ENCODE data around the gene IL19.

The IL19 gene

DNA sequence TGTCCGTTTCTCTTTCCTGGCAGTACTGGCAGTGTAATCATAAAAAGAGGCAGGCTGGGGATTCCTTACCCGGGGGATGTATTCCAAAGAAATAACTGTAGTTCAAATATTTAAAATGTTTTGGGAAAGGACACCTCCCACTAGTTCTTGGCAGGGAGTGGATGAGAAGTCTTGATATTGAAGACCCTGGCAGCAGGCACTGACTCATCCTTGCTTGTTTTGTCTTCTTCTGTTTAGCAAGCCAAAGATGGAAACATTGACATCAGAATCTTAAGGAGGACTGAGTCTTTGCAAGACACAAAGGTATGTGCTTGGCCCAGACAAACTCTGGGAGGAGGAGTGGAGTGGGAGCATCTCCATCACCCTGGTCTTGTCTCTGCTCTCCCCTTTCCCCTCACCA lies 95.5 kb downstream of the IL19 start:
- DNase-seq = no peak

DNA sequence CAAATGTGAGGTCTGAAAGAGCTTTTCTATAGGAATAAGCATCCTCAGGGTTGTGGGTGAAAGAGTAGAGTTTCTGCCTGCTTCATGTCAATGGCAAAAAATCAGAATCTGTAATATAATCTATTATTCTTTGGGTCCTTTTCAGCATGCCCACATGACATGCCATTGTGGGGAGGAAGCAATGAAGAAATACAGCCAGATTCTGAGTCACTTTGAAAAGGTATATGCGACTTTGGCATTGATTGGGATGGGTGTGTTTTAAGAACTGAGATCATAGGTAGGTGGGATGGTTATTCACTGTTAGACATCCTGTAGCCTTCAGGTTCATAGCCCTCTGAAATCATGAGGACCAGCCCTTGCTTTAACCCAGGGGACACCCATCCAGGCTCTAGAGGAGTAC lies 96.7 kb downstream of the IL19 start:
- DNase-seq = no peak

DNA sequence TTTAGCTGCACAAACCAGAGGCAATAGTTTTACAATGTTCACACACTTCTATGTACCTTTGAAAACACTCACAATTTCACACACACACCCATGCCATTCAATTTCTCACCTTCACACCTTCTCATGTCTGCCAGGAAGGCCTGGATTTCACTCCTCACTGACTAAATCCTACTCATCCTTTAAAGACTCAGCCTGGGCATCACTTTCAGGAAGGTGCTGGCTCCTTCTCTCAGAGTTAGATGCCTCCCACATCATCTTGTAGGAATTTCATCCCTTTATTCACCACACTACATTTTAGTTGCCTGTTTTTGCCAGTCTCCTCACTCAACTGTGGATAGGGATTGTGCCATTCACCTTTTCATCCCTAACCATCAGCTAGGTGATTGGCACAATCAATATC lies 97.1 kb downstream of the IL19 start:
- DNase-seq = no peak

DNA sequence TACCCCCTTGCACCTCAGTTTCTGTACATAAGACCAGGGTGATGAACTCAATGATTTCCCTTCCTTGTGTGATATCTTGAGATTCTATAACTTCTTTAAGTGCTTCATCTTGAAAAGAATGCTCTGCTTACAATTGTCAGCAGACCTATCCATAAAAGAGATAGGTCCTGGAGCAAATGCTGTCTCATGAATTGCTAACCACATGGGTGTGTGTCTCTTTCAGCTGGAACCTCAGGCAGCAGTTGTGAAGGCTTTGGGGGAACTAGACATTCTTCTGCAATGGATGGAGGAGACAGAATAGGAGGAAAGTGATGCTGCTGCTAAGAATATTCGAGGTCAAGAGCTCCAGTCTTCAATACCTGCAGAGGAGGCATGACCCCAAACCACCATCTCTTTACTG lies 97.7 kb downstream of the IL19 start:
- no peak for DNase-seq

DNA sequence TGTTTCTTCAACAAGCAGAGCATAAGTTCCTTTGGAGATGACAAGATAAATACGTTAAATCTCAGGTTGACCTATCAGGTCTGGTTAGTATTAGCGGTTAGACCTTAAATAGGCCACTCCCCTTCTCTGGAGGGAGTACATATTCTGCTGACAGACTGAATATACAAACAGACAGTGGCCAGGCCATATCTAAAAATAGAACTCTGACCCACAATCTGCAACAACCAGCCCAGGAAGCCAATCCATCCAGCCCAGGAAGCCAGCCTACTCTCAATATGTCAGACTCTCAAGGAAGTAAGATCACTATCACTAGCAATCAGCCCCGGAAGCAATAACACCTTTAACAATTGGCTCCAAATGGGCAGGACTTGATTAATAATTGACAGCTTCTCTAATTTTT lies 101.6 kb downstream of the IL19 start:
- no peak for DNase-seq

DNA sequence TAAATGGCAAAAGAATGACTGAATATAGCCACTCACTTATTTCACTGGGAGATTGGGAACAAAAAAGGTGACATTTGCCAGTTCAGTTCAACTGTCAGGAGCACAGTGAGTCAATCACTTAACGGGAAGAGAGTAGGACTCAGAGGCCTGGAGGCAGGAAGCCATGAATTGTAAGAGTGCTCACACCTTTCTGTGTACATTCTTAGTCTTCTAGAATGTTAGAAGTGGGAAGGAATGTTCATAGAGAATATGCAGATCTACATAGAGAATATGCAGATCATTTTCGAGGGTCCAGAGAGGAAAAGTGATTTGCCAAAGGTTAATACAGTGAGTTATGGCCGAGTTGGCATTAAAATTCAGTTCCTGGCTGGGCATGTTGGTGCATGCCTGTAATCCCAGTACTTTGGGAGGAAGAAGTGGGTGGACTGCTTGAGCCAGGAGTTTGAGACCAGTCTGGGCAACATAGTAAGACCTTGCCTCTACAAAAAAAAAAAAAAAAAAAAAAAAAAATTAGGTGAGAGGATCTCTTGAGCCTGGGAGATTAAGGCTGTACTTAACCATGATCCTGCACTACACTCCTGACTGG lies 103.1 kb downstream of the IL19 start:
- DNase-seq = no peak

DNA sequence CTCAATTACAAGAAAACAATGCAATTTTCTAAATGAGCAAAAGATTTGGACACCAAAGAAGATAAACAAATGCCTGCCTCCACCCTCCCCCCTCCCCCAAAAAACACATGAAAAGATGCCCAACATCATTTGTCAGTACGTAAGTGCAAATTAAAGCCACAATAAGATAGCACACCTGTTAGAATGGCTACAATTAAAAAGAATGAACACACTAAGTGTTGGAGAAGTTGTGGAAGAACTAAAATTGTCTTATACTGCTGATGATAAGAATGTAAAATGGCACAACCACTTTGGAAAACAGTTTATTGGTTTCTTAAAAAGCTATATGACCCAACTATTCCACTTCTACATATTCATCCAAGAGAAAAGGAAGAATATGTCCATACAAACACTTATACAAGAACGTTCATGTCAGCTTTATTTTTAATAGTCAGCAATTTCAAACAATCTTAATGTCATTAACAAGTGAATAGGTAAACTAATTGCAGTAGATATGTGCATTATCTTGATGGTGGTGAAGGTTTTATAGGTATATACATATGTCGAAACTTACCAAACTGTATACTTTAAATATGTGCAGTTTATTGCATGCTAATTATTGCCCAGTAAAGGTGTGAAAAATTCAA lies 105.3 kb downstream of the IL19 start:
- no peak for DNase-seq

DNA sequence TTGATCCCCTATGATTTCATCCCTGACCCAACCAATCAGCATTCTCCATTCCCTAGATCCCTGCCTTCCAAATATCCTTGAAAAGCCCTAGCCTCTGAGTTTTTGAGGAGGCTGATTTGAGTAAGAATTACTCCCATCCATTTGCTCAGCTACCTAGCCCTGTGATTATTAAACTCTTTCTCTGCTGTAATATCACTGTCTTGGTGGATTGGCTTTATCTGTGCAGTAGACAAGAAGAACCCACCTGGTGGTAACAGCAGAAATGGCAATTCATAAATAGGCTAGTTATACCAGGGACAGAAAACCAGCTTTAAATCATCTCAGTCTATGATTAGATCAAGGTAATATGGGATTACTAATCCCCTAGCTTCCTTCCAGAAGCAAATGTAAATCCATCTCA lies 107.9 kb downstream of the IL19 start:
- no peak for DNase-seq

DNA sequence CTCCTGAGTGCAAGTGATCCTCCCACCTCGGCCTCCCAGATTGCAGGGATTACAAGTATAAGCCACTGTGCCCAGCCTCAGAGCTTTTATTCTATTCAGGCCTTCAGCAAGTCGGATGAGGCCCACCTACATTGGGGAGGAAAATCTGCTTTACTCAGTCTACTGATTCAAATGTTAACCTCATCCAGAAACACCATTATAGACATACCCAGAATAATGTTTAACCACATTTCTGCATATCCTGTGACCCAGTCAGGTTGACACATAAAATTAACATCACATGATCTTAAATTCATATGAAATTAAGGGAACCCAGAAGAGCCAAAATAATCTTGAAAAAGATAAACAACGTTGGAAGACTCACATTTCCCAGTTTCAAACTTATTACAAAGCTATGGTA lies 109.7 kb downstream of the IL19 start:
- DNase-seq = no peak

DNA sequence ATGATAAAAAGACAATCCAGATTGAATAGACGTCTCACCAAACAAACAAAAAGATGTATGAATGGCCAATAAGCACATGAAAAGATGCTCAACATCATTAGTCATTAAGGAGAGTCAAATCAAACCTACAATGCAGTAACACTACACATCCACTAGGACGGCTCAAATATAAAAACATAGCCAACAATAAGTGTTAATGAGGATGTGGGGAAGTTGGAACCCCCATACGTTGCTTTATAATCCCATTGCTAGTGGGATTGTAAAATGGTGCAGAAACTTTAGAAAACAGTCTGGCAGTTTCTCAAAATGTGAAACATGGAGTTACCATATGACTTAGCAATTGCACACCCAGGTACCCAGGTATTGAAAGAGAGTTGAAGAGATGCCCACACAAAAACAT lies 112.0 kb downstream of the IL19 start:
- DNase-seq = no peak

DNA sequence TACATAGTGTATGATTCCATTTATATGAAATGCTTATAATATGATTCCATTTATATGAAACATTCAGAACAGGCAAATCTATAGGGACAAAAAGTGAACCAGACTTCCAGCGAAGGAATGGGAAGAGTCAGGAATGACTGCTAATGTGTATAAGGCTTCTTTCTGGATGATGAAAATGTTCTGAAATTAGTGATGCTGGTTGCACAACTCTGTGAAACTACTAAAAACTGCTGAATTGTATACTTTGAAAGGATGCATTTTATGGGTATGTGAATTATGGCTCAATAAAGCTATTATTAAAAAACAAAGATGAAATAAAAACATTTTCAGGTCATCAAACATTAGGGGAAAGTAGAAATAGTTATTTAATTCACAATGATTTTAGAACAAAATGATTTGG lies 112.6 kb downstream of the IL19 start:
- no peak for DNase-seq

DNA sequence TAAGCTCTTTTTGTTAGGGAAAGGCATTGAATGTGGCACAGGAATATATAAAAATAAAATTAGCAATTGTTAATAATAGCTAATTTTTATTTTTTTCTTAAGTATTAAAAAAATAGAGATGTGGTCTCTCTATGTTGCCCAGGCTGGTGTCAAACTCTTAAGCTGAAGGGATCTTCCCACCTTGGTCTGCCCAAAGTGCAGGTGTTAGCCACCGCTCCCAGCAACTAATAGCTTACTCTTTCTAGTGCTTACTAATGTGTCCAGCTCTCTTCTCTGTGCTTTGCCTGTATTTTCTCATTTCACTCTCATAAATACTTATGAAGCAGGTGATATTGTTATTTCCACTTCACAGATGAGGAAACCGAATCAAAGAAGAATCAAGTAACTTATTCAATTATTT lies 113.3 kb downstream of the IL19 start:
- no peak for DNase-seq

DNA sequence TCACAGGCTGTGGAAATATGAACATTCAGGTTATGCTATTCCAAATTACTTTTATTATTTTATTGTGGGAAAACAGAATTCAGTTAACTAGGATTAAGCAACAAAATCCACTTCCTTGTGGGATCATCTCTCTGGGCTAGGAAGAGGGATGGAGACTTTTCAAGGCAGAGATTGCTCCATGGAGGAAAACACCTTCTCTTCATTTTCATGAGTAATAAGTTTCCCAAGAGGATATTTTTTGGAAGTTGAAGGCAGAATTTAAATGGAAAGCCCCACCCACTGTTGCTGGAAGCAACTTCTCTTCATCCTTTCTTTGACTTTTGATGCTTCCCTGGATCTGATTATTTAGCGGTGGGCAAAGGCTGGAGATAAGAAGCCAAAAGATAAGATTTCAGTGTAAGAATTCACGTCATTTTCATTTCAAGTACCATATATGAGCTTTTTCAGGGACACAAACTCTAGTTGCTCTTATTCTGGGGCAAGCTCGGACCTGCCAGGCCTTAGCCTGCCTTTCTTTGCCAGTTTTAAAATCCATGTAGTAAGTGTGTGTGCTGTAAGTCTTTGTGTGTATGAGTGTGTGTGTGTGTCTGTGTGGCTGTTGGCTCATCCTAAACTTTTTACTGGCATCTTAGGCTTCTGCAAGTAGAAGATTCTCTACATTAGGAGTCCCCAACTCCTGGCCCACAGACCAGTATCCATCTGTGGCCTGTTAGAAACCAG lies 114.9 kb downstream of the IL19 start:
- DNase-seq = no peak

DNA sequence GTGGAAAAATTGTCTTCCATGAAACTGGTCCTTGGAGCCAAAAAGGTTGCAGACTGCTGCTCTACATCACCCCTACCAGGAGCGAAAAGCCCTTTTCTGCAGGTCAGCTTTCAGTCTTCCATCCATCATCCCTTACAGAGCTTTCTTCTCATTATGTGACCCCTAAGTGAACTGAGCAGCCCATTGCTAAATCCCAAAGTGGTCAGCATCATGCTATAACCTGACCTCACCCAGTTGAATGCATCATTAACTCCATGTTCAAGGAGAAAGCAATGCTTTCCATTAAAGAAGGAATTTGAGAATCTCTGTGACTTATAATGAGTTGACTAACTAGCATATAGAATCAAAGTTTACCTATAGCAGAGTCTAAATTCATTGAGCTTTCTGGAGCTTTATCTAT lies 116.3 kb downstream of the IL19 start:
- DNase-seq = no peak

DNA sequence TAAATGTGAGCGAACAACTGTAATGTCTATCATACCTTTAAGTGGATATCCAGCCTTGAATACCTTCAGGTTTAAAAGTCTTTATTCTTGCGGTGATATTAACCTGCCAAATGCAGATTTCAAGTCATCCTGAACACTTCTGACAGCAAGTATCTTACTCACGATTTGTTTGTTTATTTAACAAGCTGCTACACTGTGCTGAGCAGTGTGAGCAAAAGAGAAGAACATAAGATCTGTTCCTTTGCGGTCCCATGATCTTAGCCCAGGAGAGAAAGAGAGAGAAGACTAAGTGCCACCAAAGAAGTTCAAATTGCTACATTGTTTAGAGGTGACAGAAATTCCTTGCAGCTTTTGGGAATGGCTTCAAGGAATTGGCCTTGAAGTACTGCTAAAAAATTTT lies 117.1 kb downstream of the IL19 start:
- no peak for DNase-seq

DNA sequence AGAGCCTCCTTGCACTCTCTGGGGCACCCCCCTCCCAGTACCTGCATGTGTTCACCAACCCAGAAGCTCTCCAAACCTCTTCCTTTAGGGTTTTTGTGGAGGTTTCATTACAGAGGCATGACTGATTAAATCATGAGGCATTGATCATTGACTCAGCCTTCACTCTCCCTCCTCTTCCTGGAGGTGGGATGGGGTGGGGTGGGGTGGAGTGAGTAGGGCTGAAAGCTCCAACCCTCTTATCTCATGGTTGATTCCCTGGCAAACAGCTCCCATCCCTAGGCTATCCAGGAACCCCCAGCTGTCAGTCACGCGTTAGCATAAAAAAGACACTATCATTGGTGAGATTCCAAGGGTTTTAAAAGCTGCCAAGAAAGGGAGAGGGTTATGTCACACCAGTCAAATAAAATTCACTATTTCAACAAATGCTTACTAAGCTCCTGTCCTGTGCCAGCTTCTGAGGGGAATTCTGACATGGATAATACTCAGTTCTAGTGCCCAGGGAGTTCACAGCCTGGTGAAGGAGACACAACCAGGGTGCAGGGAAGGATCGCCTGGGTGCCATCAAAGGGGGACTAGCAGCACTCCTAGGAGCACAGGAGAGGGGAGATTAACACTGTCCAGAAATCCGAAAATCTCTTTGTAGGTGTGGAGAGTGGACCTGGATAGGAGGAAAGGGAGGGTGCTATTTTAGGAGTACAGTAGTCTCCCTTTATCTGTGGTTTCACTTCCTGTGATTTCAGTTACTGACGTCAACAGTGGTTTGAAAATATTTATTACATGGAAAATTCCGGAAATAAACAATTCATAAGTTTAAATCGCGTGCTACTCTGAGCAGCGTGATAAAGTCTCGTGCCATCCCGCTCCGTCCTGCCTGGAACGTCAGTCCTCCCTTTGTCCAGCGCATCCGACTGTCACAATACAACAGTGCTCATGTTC lies 119.8 kb downstream of the IL19 start:
- DNase-seq = no peak

DNA sequence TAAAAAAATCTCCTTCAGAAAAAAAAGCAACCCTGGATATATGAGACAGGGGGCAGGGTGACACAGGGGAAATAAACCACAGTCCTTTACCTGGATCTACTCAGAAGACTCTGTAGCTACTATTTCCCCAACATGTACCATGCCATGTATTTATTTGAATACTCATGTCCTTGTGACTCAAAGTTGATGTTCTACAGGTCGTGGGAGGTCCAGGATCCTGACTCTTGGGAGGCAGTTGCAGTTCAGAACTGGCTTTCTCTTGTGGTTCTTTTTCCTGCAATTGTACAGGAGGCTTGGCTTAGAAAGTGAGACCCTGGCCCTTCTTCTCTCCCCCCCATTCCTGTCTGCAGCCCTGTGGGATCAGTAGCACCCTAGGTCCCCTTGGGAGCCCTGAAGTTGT lies 120.8 kb downstream of the IL19 start:
- no peak for DNase-seq

Measured in T-helper 9 cell (primary cell).